Activated naive CD8-positive, alpha-beta T cell treated with anti-CD3 and anti-CD28 coated beads, Interleukin-2, amount 10 ng/mL, durations not matched to agents 7 days and 5 days (primary cell): ENCODE data around the gene RALBP1. TPM values are rescaled to one million over a fixed set of nuclear protein-coding genes. Genes with fewer than 3 reads are reported as not detected.

Experiments
- ATAC-seq: fragments of 150-1000 bp; cut with Tn5 transposase; one replicate; pipeline ENCODE4 v1.10.0; 2021; ENCODE audit warnings: low read depth, moderate library complexity
- POLR2A ChIA-PET: fragments of 350-600 bp; sonication (Branson Sonifier 250); formaldehyde crosslinking; loops from one replicate; lab custom pipeline; 2021; ENCODE audit warnings: antibody characterized with exemption; lab: Charles Lee
- DNase-seq: peaks from one replicate; pipeline ENCODE4 v3.0.0; 2021
- H3K27ac Mint-ChIP-seq: one replicate; pipeline ENCODE4 v1.8.0; 2022; ENCODE audit warnings: mild to moderate bottlenecking, mixed read lengths
- H3K27me3 Mint-ChIP-seq: one replicate; pipeline ENCODE4 v1.8.0; 2022; ENCODE audit warnings: mild to moderate bottlenecking, moderate library complexity, mixed read lengths
- H3K36me3 Mint-ChIP-seq: one replicate; pipeline ENCODE4 v1.8.0; 2021; ENCODE audit warnings: mild to moderate bottlenecking, mixed read lengths
- H3K4me1 Mint-ChIP-seq: one replicate; pipeline ENCODE4 v1.8.0; 2021; ENCODE audit warnings: mixed read lengths
- H3K4me3 Mint-ChIP-seq: one replicate; pipeline ENCODE4 v1.8.0; 2022; ENCODE audit warnings: mild to moderate bottlenecking, moderate library complexity, mixed read lengths
- H3K9me3 Mint-ChIP-seq: one replicate; pipeline ENCODE4 v1.8.0; 2021; ENCODE audit warnings: mixed read lengths
- total RNA-seq, 2 experiments: library from RNA; stranded (reverse); gene quantifications; one replicate each; pipeline ENCODE4 v1.2.3, GENCODE V29; 2021

The RALBP1 gene
- total RNA-seq, 2 experiments from 2014 or later = 58.9 to 60.0 TPM

- Mint-ChIP-seq H3K9me3 (peaks cover 11% of the 10 kb centered on the region), H3K27ac (no peak overlapping the region), H3K4me3 (no peak overlapping the region), H3K36me3 (peaks cover 46% of the 10 kb centered on the region), H3K27me3 (no peaks in the 10 kb centered on the region), H3K4me1 (peaks cover 24% of the 10 kb centered on the region)
- ATAC-seq (no peak), DNase-seq (no peak)
- POLR2A ChIA-PET = no interaction called here
Measured at GRCh38 chr18:9495916-9496705, 20.8 kb downstream of the RALBP1 start.

- Mint-ChIP-seq H3K4me1 (peaks cover 5% of the 10 kb centered on the region), H3K9me3 (peaks cover 13% of the 10 kb centered on the region), H3K36me3 (peaks cover 31% of the 10 kb centered on the region), H3K4me3 (no peak overlapping the region), H3K27me3 (no peaks in the 10 kb centered on the region), H3K27ac (no peak overlapping the region)
- POLR2A ChIA-PET = no interaction called here
- no peak for ATAC-seq
- no peak for DNase-seq
Measured at GRCh38 chr18:9506046-9506792, 30.9 kb downstream of the RALBP1 start.

- Mint-ChIP-seq H3K27me3 (no peaks in the 10 kb centered on the region), H3K36me3 (peaks cover 18% of the 10 kb centered on the region), H3K27ac (no peak overlapping the region), H3K9me3 (peaks cover 7% of the 10 kb centered on the region), H3K4me1 (peaks cover 5% of the 10 kb centered on the region), H3K4me3 (no peak overlapping the region)
- POLR2A ChIA-PET = no interaction called here
- ATAC-seq (no peak), DNase-seq (no peak)
Measured at GRCh38 chr18:9507565-9508088, 32.3 kb downstream of the RALBP1 start.

- ATAC-seq (no peak), DNase-seq (no peak)
- no peak overlapping the region for H3K4me3 Mint-ChIP-seq
- no peaks in the 10 kb centered on the region for H3K9me3 Mint-ChIP-seq
- peaks cover 8% of the 10 kb centered on the region for H3K36me3 Mint-ChIP-seq
- H3K4me1 Mint-ChIP-seq = peaks cover 5% of the 10 kb centered on the region
- H3K27ac Mint-ChIP-seq = no peak overlapping the region
- no peaks in the 10 kb centered on the region for H3K27me3 Mint-ChIP-seq
- POLR2A ChIA-PET = no interaction called here
Measured at GRCh38 chr18:9508446-9509025, 33.2 kb downstream of the RALBP1 start.

GRCh38 chr18:9513971-9514512 lies 38.7 kb downstream of the RALBP1 start:
- POLR2A ChIA-PET = no interaction called here
- ATAC-seq (no peak), DNase-seq (no peak)
- no peaks in the 10 kb centered on the region for H3K4me1 Mint-ChIP-seq
- no peak overlapping the region for H3K4me3 Mint-ChIP-seq
- no peaks in the 10 kb centered on the region for H3K9me3 Mint-ChIP-seq
- no peak overlapping the region for H3K27ac Mint-ChIP-seq
- H3K36me3 Mint-ChIP-seq = peaks cover 5% of the 10 kb centered on the region
- no peaks in the 10 kb centered on the region for H3K27me3 Mint-ChIP-seq

- no peak overlapping the region for H3K27ac Mint-ChIP-seq
Measured at GRCh38 chr18:9516437-9517064, 41.2 kb downstream of the RALBP1 start.

GRCh38 chr18:9517869-9518268 lies 42.6 kb downstream of the RALBP1 start:
- no peaks in the 10 kb centered on the region for H3K9me3 Mint-ChIP-seq

More at GRCh38 chr18:9516437-9517064, 41.2 kb downstream of the RALBP1 start:
- H3K9me3 Mint-ChIP-seq = no peaks in the 10 kb centered on the region
- no peak overlapping the region for H3K4me3 Mint-ChIP-seq
- no peaks in the 10 kb centered on the region for H3K27me3 Mint-ChIP-seq
- H3K4me1 Mint-ChIP-seq = no peaks in the 10 kb centered on the region
- POLR2A ChIA-PET = no interaction called here
- peaks cover 5% of the 10 kb centered on the region for H3K36me3 Mint-ChIP-seq
- ATAC-seq (no peak), DNase-seq (no peak)

GRCh38 chr18:9519399-9519798 lies 44.1 kb downstream of the RALBP1 start:
- H3K36me3 Mint-ChIP-seq = peaks cover 14% of the 10 kb centered on the region
- no peak for ATAC-seq
- no peaks in the 10 kb centered on the region for H3K27me3 Mint-ChIP-seq
- peaks cover 2% of the 10 kb centered on the region for H3K4me1 Mint-ChIP-seq
- no peak for DNase-seq
- no peaks in the 10 kb centered on the region for H3K9me3 Mint-ChIP-seq
- no peak overlapping the region for H3K27ac Mint-ChIP-seq
- POLR2A ChIA-PET = no interaction called here
- H3K4me3 Mint-ChIP-seq = no peak overlapping the region

More at GRCh38 chr18:9517869-9518268, 42.6 kb downstream of the RALBP1 start:
- H3K36me3 Mint-ChIP-seq = peaks cover 12% of the 10 kb centered on the region
- no peak overlapping the region for H3K27ac Mint-ChIP-seq
- no peak for DNase-seq
- H3K4me3 Mint-ChIP-seq = no peak overlapping the region
- H3K4me1 Mint-ChIP-seq = peaks cover 2% of the 10 kb centered on the region
- POLR2A ChIA-PET = no interaction called here
- ATAC-seq = no peak
- no peaks in the 10 kb centered on the region for H3K27me3 Mint-ChIP-seq

GRCh38 chr18:9520666-9521065 lies 45.4 kb downstream of the RALBP1 start:
- ATAC-seq (no peak), DNase-seq (no peak)
- H3K36me3 Mint-ChIP-seq = peaks cover 16% of the 10 kb centered on the region
- no peak overlapping the region for H3K27ac Mint-ChIP-seq
- POLR2A ChIA-PET = no interaction called here
- H3K27me3 Mint-ChIP-seq = no peaks in the 10 kb centered on the region
- peaks cover 2% of the 10 kb centered on the region for H3K4me1 Mint-ChIP-seq
- no peaks in the 10 kb centered on the region for H3K9me3 Mint-ChIP-seq
- H3K4me3 Mint-ChIP-seq = no peak overlapping the region

GRCh38 chr18:9521770-9522169 lies 46.5 kb downstream of the RALBP1 start:
- peaks cover 22% of the 10 kb centered on the region for H3K36me3 Mint-ChIP-seq
- POLR2A ChIA-PET = no interaction called here
- H3K4me3 Mint-ChIP-seq = no peak overlapping the region
- no peaks in the 10 kb centered on the region for H3K9me3 Mint-ChIP-seq
- H3K27me3 Mint-ChIP-seq = no peaks in the 10 kb centered on the region
- H3K4me1 Mint-ChIP-seq = peaks cover 2% of the 10 kb centered on the region
- ATAC-seq (no peak), DNase-seq (no peak)
- H3K27ac Mint-ChIP-seq = no peak overlapping the region

- H3K36me3 Mint-ChIP-seq = peaks cover 32% of the 10 kb centered on the region
- H3K27me3 Mint-ChIP-seq = no peaks in the 10 kb centered on the region
- no peak overlapping the region for H3K4me3 Mint-ChIP-seq
- peaks cover 2% of the 10 kb centered on the region for H3K9me3 Mint-ChIP-seq
- H3K4me1 Mint-ChIP-seq = peaks cover 2% of the 10 kb centered on the region
- no peak for DNase-seq
- ATAC-seq = no peak
- no peak overlapping the region for H3K27ac Mint-ChIP-seq
- POLR2A ChIA-PET = no interaction called here
Measured at GRCh38 chr18:9522952-9523351, 47.6 kb downstream of the RALBP1 start.

GRCh38 chr18:9526458-9526857 lies 51.1 kb downstream of the RALBP1 start:
- H3K27ac Mint-ChIP-seq = no peak overlapping the region
- no peak for ATAC-seq
- POLR2A ChIA-PET = no interaction called here

More at GRCh38 chr18:9526458-9526857, 51.1 kb downstream of the RALBP1 start:
- Mint-ChIP-seq H3K9me3 (peaks cover 2% of the 10 kb centered on the region), H3K4me1 (peaks cover 8% of the 10 kb centered on the region), H3K4me3 (no peak overlapping the region), H3K36me3 (peaks cover 49% of the 10 kb centered on the region), H3K27me3 (no peaks in the 10 kb centered on the region)
- no peak for DNase-seq
